ENCODE results near the gene TNNI3K.

DNA sequence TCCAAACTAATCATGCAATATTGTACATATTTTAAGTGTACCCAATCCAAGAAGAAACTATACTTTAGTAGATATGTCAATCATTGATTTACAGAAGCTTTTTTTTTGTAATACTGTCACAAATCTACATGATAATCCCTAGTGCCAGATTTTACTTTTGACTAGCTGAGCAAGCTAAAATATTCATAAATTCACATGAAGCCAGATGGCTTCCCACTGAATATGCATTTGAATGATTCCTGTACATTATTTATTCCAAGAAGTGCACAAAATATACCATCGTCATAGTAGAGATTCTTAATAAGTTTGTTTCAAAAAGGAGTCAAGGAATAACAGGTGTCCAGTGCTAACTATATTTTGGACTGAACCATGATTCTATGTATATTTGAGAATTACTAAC, 20.0 kb upstream of the TNNI3K start:
- TF ChIP-seq, protein P1, sequence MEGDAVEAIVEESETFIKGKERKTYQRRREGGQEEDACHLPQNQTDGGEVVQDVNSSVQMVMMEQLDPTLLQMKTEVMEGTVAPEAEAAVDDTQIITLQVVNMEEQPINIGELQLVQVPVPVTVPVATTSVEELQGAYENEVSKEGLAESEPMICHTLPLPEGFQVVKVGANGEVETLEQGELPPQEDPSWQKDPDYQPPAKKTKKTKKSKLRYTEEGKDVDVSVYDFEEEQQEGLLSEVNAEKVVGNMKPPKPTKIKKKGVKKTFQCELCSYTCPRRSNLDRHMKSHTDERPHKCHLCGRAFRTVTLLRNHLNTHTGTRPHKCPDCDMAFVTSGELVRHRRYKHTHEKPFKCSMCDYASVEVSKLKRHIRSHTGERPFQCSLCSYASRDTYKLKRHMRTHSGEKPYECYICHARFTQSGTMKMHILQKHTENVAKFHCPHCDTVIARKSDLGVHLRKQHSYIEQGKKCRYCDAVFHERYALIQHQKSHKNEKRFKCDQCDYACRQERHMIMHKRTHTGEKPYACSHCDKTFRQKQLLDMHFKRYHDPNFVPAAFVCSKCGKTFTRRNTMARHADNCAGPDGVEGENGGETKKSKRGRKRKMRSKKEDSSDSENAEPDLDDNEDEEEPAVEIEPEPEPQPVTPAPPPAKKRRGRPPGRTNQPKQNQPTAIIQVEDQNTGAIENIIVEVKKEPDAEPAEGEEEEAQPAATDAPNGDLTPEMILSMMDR (IDR thresholded peaks at IDR 0.05; ENCODE audit: low read length), result no peak
- TF ChIP-seq EZH2 (IDR thresholded peaks at IDR 0.05; ENCODE audit: borderline replicate concordance, low read length), result no peak

Measured in OCI-LY1 (cell line).